Activated naive CD4-positive, alpha-beta T cell treated with anti-CD3 and anti-CD28 coated beads, Interleukin-2, amount 10 ng/mL, durations not matched to agents 5 hours and 36 hours (primary cell): ENCODE results near the gene SURF1. TPM values are rescaled to one million over a fixed set of nuclear protein-coding genes. Genes with fewer than 3 reads are reported as not detected.

ENCODE experiments used
- total RNA-seq, 2 experiments: library from RNA; stranded (reverse); gene quantifications; one replicate each; pipeline ENCODE4 v1.2.3, GENCODE V29; 2021

SURF1 gene
- 10 to 100 TPM; 38.3 to 40.0 TPM for total RNA-seq

GRCh38 chr9:133356391-133357091 lies at the start of gene SURF1, which contains the start of gene SURF2:
SURF1 (minus strand) TSS chr9:133356487; CDS start chr9:133356453, 34 bp downstream.
SURF2 (plus strand) TSS chr9:133356550; CDS start chr9:133356593, 43 bp downstream.

GRCh38 chr9:133375724-133376654 lies 19.7 kb upstream of the SURF1 start, which contains the start of the genes STKLD1 and SURF4:
STKLD1 (plus strand) TSS chr9:133376366; CDS start chr9:133376474, 108 bp downstream.
SURF4 (minus strand) TSS chr9:133376060; CDS start chr9:133375969, 91 bp downstream.

GRCh38 chr9:133347985-133348717 lies 8.1 kb downstream of the SURF1 start, which contains the start of the genes MED22 and RPL7A:
MED22 (minus strand) TSS chr9:133348131; CDS start chr9:133346662, 1,469 bp downstream.
RPL7A (plus strand) TSS chr9:133348218; CDS start chr9:133348244, 26 bp downstream.

GRCh38 chr9:133335924-133336811 lies 20.1 kb downstream of the SURF1 start, which contains the start of gene SURF6:
SURF6 (minus strand) TSS chr9:133336188; CDS start chr9:133336132, 56 bp downstream.

Other genes with a start within 250 kb of the SURF1 start
- gene RALGDS, start 235.2 kb downstream of the SURF1 start, total RNA-seq = 10 to 100 TPM; 82.4 to 83.8 TPM
- 1 to 10 TPM; 4.7 to 5.1 TPM for gene GBGT1, start 192.6 kb downstream of the SURF1 start, total RNA-seq
- gene OBP2B, start 147.2 kb downstream of the SURF1 start, total RNA-seq = not detected
- under 1 TPM; 0.22 to 0.50 TPM for gene ABO, start 81.3 kb downstream of the SURF1 start, total RNA-seq
- gene SURF6, start 20.3 kb downstream of the SURF1 start, total RNA-seq = 10 to 100 TPM; 17.0 to 17.9 TPM
- gene MED22, start 8.4 kb downstream of the SURF1 start, total RNA-seq = 10 to 100 TPM; 22.9 to 23.1 TPM
- gene RPL7A, start 8.3 kb downstream of the SURF1 start, total RNA-seq = 1,000 to 10,000 TPM; 2,499 to 2,534 TPM
- 10 to 100 TPM; 15.1 to 16.5 TPM for gene SURF2, start 63 bp upstream of the SURF1 start, total RNA-seq
- 100 to 1,000 TPM; 127 to 138 TPM for gene SURF4, start 19.6 kb upstream of the SURF1 start, total RNA-seq
- gene STKLD1, start 19.9 kb upstream of the SURF1 start, total RNA-seq = 1 to 10 TPM; 1.0 to 1.1 TPM
- gene REXO4, start 61.5 kb upstream of the SURF1 start, total RNA-seq = 10 to 100 TPM; 22.1 to 27.4 TPM
- gene ADAMTS13, start 65.9 kb upstream of the SURF1 start, total RNA-seq = 1 to 10 TPM; 1.6 to 1.7 TPM
- 1 to 10 TPM; 1.6 to 1.9 TPM for gene CACFD1, start 103.5 kb upstream of the SURF1 start, total RNA-seq
- 1 to 10 TPM; 3.0 TPM for gene SLC2A6, start 122.6 kb upstream of the SURF1 start, total RNA-seq
- gene MYMK, start 168.5 kb upstream of the SURF1 start, total RNA-seq = not detected
- gene ADAMTSL2, start 178.2 kb upstream of the SURF1 start, total RNA-seq = not detected